GM12878 (cell line): ENCODE results near the gene CRTC2. TPM values are rescaled to one million over a fixed set of nuclear protein-coding genes. Genes with fewer than 3 reads are reported as not detected.

Experiments
- ASH2L ChIP-seq: fragments of 300-600, 200-600 bp; sonication (generic); IDR thresholded peaks from 2 replicates; pipeline ENCODE4 v1.6.1; 2017; ENCODE audit warnings: low read depth, mild to moderate bottlenecking, borderline replicate concordance
- BACH1 ChIP-seq: fragments of 450-650 bp; IDR thresholded peaks from 2 replicates; pipeline ENCODE4 v1.6.1; 2017; ENCODE audit warnings: mild to moderate bottlenecking, borderline replicate concordance
- CEBPB ChIP-seq, 2 experiments: fragments of 150-350 bp in 1 of 2; IDR thresholded peaks; 2 replicates each; pipeline ENCODE4 v1.6.1; 2012 to 2014; ENCODE audit warnings: low read depth in 2 of 2, low read length in 2 of 2, borderline replicate concordance in 1 of 2, inconsistent platforms in 1 of 2
- CREM ChIP-seq: IDR thresholded peaks from 2 replicates; pipeline ENCODE4 v1.6.1; 2014; ENCODE audit warnings: antibody characterized with exemption, low read depth
- EGR1 ChIP-seq, 2 experiments: IDR thresholded peaks; 1 replicate in 1 of 2; 2 replicates in 1 of 2; pipeline ENCODE4 v1.6.1; 2011 to 2012; ENCODE audit warnings: low read depth in 2 of 2, low read length in 2 of 2, borderline replicate concordance in 1 of 2, mild to moderate bottlenecking in 1 of 2, moderate library complexity in 1 of 2
- ESRRA ChIP-seq: IDR thresholded peaks from 2 replicates; pipeline ENCODE4 v1.6.1; 2012; ENCODE audit warnings: mild to moderate bottlenecking, low read length, improper control_type of control experiment
- MXI1 ChIP-seq: fragments of 150-350 bp; IDR thresholded peaks from 2 replicates; pipeline ENCODE4 v1.6.1; 2011; ENCODE audit warnings: low read depth, mild to moderate bottlenecking, inconsistent platforms, low read length, improper control_type of control experiment
- MYB ChIP-seq: fragments of 150-350 bp; IDR thresholded peaks from 2 replicates; pipeline ENCODE4 v1.6.1; 2014; ENCODE audit warnings: mild to moderate bottlenecking, low read depth, low read length, borderline replicate concordance
- MYC ChIP-seq: IDR thresholded peaks from 2 replicates; pipeline ENCODE4 v1.6.1; 2011; ENCODE audit warnings: mild to moderate bottlenecking, low read length, moderate library complexity, inconsistent platforms; ENCODE audit not compliant: insufficient read depth, insufficient replicate concordance, insufficient read length, severe bottlenecking
- POU2F2 ChIP-seq: IDR thresholded peaks from 3 replicates; pipeline ENCODE4 v1.6.1; 2011; ENCODE audit warnings: low read depth, mild to moderate bottlenecking, low read length, borderline replicate concordance
- RB1 ChIP-seq: fragments of 450-650 bp; formaldehyde crosslinking; IDR thresholded peaks from 2 replicates; pipeline ENCODE4 v1.6.1; 2017; ENCODE audit warnings: mild to moderate bottlenecking, borderline replicate concordance
- SMAD1 ChIP-seq: fragments of 450-650 bp; IDR thresholded peaks from 2 replicates; pipeline ENCODE4 v1.6.1; 2018; ENCODE audit warnings: mild to moderate bottlenecking, low read depth; ENCODE audit not compliant: partially characterized antibody
- SUZ12 ChIP-seq: fragments of 200-600 bp; sonication (generic); IDR thresholded peaks from one replicate; pipeline ENCODE4 v1.6.1; 2018; ENCODE audit warnings: antibody characterized with exemption, mild to moderate bottlenecking; ENCODE audit not compliant: unreplicated experiment
- TARDBP ChIP-seq: IDR thresholded peaks from 2 replicates; pipeline ENCODE4 v1.6.1; 2016; ENCODE audit warnings: borderline replicate concordance
- YBX1 ChIP-seq: fragments of 450-650 bp; IDR thresholded peaks from 2 replicates; pipeline ENCODE4 v1.6.1; 2016; ENCODE audit warnings: antibody characterized with exemption
- ZNF384 ChIP-seq: IDR thresholded peaks from 2 replicates; pipeline ENCODE4 v1.6.1; 2012; ENCODE audit warnings: low read depth, mild to moderate bottlenecking, low read length, improper control_type of control experiment, borderline replicate concordance
- ZNF622 ChIP-seq: fragments of 450-650 bp; IDR thresholded peaks from 2 replicates; pipeline ENCODE4 v1.6.1; 2017; ENCODE audit warnings: mild to moderate bottlenecking, inconsistent platforms
- polyA plus RNA-seq, 11 experiments: library from polyadenylated mRNA; depleted of rRNA in 4 of 11; unstranded in 6 of 11; stranded (reverse) in 5 of 11; fragments of >200 nt; fragmentation: Nextera tagmentation in 4 of 11; fragmentation: Illumina TruSeq in 1 of 11; extraction: Ambion mirVana in 4 of 11; extraction: Trizol in 1 of 11; gene quantifications; 1 replicate in 1 of 11; 2 replicates in 10 of 11; pipeline versions ENCODE4 v1.2.1 to v1.2.3, GENCODE V29; 2011 to 2016; ENCODE audit warnings: inconsistent platforms in 2 of 11, missing spikeins in 2 of 11, low read depth in 1 of 11
- total RNA-seq, 4 experiments: library from RNA; depleted of rRNA in 3 of 4; stranded (reverse); fragments of >200 nt in 3 of 4; fragmentation: Illumina TruSeq in 1 of 4; extraction: Trizol in 1 of 4; gene quantifications; 2 replicates each; pipeline versions ENCODE4 v1.2.1 to v1.2.3, GENCODE V29; 2013 to 2021
- TF ChIP-seq, protein P1 (sequence below): IDR thresholded peaks from 2 replicates; pipeline ENCODE4 v1.6.1; 2012; ENCODE audit warnings: low read length, inconsistent platforms
- TF ChIP-seq, protein P2 (sequence below): fragments of 450-650 bp; conservative IDR thresholded peaks from 2 replicates; pipeline ENCODE4 v1.6.1; 2017; ENCODE audit warnings: mild to moderate bottlenecking, moderate library complexity
- TF ChIP-seq, protein P3 (sequence below): fragments of 450-650 bp; IDR thresholded peaks from 2 replicates; pipeline ENCODE4 v1.6.1; 2017; ENCODE audit warnings: low read depth, mild to moderate bottlenecking, moderate library complexity
- TF ChIP-seq, protein P4 (sequence below): fragments of 450-650 bp; IDR thresholded peaks from 2 replicates; pipeline ENCODE4 v1.6.1; 2017; ENCODE audit warnings: mild to moderate bottlenecking, low read depth, inconsistent platforms; ENCODE audit not compliant: poor library complexity, severe bottlenecking

The CRTC2 gene
- total and polyA plus RNA-seq, 10 of the 15 experiments (the other 5 are each of a cell fraction or from before 2014, with no cell fraction given) = 5.1 to 57.9 (median 32.7) TPM

DNA sequence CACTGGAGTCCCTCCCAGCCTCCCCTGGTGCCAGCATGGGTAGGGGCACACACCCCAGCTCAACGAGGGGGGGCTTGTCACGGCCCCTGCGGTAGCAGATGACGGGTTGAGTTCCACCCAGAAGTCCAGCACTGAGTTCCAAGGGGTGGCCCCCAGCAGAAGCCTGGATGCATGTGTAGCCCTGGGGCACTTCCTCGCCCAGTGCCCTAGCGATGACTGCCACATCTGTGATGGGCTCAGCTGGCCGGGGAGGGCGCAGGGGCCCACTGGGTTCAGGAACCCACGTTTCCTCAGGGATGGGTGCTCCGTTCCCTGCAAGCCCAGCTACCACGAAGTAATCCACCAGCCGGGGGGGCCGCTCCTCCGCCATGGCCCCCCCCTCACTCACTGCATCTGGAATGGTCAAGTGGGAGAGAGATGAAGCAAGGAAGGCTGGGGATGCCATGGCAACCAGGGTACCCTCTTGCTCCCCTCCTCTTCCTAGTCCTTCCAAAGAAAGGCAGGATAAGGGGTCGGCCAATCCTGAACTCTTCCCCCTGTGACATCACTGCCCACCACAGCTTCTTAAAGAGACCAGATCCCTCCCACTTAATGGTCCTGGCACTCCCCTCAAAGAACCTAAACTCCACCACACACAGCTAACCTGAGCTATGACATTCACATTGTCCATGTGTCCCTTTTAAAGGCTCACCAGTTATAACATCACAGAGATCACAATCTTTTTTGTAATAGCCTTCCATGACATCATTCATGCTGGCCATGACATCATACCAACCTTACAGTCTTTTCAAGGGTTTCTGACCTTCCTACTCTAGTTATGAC lies 14.2 kb downstream of the CRTC2 start (continued):
- TF ChIP-seq TARDBP (no peak), BACH1 (no peak), POU2F2 (no peak), EGR1 (IDR thresholded peaks at IDR 0.05; ENCODE audit: borderline replicate concordance in 1 of 2, low read depth in 2 of 2, low read length in 2 of 2) (no peak), SUZ12 (no peak), MXI1 (no peak), SMAD1 (no peak), ZNF384 (no peak), ZNF622 (no peak), ESRRA (no peak), CREM (peak; percentile 90), RB1 (no peak), MYB (no peak), YBX1 (no peak), MYC (no peak), CEBPB (IDR thresholded peaks at IDR 0.05; ENCODE audit: borderline replicate concordance in 1 of 2, low read depth in 2 of 2, low read length in 2 of 2) (no peak), ASH2L (no peak)
- TF ChIP-seq, protein P1, sequence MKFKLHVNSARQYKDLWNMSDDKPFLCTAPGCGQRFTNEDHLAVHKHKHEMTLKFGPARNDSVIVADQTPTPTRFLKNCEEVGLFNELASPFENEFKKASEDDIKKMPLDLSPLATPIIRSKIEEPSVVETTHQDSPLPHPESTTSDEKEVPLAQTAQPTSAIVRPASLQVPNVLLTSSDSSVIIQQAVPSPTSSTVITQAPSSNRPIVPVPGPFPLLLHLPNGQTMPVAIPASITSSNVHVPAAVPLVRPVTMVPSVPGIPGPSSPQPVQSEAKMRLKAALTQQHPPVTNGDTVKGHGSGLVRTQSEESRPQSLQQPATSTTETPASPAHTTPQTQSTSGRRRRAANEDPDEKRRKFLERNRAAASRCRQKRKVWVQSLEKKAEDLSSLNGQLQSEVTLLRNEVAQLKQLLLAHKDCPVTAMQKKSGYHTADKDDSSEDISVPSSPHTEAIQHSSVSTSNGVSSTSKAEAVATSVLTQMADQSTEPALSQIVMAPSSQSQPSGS = peak; percentile 69; the same call in 1 of the 2 replicates
- TF ChIP-seq, protein P2, sequence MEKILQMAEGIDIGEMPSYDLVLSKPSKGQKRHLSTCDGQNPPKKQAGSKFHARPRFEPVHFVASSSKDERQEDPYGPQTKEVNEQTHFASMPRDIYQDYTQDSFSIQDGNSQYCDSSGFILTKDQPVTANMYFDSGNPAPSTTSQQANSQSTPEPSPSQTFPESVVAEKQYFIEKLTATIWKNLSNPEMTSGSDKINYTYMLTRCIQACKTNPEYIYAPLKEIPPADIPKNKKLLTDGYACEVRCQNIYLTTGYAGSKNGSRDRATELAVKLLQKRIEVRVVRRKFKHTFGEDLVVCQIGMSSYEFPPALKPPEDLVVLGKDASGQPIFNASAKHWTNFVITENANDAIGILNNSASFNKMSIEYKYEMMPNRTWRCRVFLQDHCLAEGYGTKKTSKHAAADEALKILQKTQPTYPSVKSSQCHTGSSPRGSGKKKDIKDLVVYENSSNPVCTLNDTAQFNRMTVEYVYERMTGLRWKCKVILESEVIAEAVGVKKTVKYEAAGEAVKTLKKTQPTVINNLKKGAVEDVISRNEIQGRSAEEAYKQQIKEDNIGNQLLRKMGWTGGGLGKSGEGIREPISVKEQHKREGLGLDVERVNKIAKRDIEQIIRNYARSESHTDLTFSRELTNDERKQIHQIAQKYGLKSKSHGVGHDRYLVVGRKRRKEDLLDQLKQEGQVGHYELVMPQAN = no peak
- TF ChIP-seq, protein P3, sequence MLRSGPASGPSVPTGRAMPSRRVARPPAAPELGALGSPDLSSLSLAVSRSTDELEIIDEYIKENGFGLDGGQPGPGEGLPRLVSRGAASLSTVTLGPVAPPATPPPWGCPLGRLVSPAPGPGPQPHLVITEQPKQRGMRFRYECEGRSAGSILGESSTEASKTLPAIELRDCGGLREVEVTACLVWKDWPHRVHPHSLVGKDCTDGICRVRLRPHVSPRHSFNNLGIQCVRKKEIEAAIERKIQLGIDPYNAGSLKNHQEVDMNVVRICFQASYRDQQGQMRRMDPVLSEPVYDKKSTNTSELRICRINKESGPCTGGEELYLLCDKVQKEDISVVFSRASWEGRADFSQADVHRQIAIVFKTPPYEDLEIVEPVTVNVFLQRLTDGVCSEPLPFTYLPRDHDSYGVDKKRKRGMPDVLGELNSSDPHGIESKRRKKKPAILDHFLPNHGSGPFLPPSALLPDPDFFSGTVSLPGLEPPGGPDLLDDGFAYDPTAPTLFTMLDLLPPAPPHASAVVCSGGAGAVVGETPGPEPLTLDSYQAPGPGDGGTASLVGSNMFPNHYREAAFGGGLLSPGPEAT = no peak
- TF ChIP-seq, protein P4, sequence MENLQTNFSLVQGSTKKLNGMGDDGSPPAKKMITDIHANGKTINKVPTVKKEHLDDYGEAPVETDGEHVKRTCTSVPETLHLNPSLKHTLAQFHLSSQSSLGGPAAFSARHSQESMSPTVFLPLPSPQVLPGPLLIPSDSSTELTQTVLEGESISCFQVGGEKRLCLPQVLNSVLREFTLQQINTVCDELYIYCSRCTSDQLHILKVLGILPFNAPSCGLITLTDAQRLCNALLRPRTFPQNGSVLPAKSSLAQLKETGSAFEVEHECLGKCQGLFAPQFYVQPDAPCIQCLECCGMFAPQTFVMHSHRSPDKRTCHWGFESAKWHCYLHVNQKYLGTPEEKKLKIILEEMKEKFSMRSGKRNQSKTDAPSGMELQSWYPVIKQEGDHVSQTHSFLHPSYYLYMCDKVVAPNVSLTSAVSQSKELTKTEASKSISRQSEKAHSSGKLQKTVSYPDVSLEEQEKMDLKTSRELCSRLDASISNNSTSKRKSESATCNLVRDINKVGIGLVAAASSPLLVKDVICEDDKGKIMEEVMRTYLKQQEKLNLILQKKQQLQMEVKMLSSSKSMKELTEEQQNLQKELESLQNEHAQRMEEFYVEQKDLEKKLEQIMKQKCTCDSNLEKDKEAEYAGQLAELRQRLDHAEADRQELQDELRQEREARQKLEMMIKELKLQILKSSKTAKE = no peak
